Trophoblast cell (in vitro differentiated cells and primary cell): Measurements from ENCODE around the gene RNF175.

Source experiments
- DNase-seq, 2 donors: peaks; one replicate each; pipeline ENCODE4 v3.0.0-alpha.2; 2016
- H2AFZ ChIP-seq: 2 replicates; pipeline ENCODE4 v1.6.1; 2013; ENCODE audit warnings: low read length, moderate library complexity, mild to moderate bottlenecking; ENCODE audit not compliant: insufficient read depth, poor library complexity
- H2AK5ac ChIP-seq: 2 replicates; pipeline ENCODE4 v1.6.1; 2013; ENCODE audit warnings: mild to moderate bottlenecking, low read length
- H2BK120ac ChIP-seq: 2 replicates; pipeline ENCODE4 v1.6.1; 2013; ENCODE audit warnings: low read length, mild to moderate bottlenecking, moderate library complexity; ENCODE audit not compliant: insufficient read depth, poor library complexity
- H2BK12ac ChIP-seq: 2 replicates; pipeline ENCODE4 v1.6.1; 2013; ENCODE audit warnings: mild to moderate bottlenecking, low read length, moderate library complexity
- H2BK5ac ChIP-seq: 2 replicates; pipeline ENCODE4 v1.6.1; 2013; ENCODE audit warnings: low read length, low read depth, moderate library complexity, mild to moderate bottlenecking; ENCODE audit not compliant: poor library complexity
- H3K14ac ChIP-seq: 2 replicates; pipeline ENCODE4 v1.6.1; 2013; ENCODE audit warnings: mild to moderate bottlenecking, low read length
- H3K18ac ChIP-seq: 2 replicates; pipeline ENCODE4 v1.6.1; 2013; ENCODE audit warnings: mild to moderate bottlenecking, low read length
- H3K23ac ChIP-seq: 2 replicates; pipeline ENCODE4 v1.6.1; 2013; ENCODE audit warnings: low read length
- H3K27ac ChIP-seq: 2 replicates; pipeline ENCODE4 v1.5.1; 2013; ENCODE audit warnings: low read depth, mild to moderate bottlenecking, inconsistent platforms, low read length, moderate library complexity
- H3K27me3 ChIP-seq: 2 replicates; pipeline ENCODE4 v1.6.1; 2013; ENCODE audit warnings: inconsistent platforms, mild to moderate bottlenecking, low read length, moderate library complexity; ENCODE audit not compliant: insufficient read depth
- H3K36me3 ChIP-seq, 2 experiments: 1 replicate in 1 of 2; 2 replicates in 1 of 2; pipeline ENCODE4 v1.6.1; 2013; ENCODE audit warnings: low read length in 2 of 2, mild to moderate bottlenecking in 2 of 2, moderate library complexity in 1 of 2; ENCODE audit not compliant: insufficient read depth in 2 of 2, control insufficient read depth in 1 of 2
- H3K4ac ChIP-seq: 2 replicates; pipeline ENCODE4 v1.6.1; 2013; ENCODE audit warnings: low read depth, mild to moderate bottlenecking, low read length, moderate library complexity
- H3K4me1 ChIP-seq, 2 experiments: 1 replicate in 1 of 2; 2 replicates in 1 of 2; pipeline ENCODE4 v1.6.1; 2013; ENCODE audit warnings: low read length in 2 of 2, mild to moderate bottlenecking in 2 of 2, moderate library complexity in 1 of 2; ENCODE audit not compliant: insufficient read depth in 2 of 2, control insufficient read depth in 1 of 2
- H3K4me2 ChIP-seq: 2 replicates; pipeline ENCODE4 v1.6.1; 2013; ENCODE audit warnings: inconsistent platforms, mild to moderate bottlenecking, low read length, moderate library complexity
- H3K4me3 ChIP-seq: 2 replicates; pipeline ENCODE4 v1.5.1; 2013; ENCODE audit warnings: mild to moderate bottlenecking, low read depth, low read length, inconsistent platforms
- H3K79me1 ChIP-seq: one replicate; pipeline ENCODE4 v1.6.1; 2013; ENCODE audit warnings: low read length
- H3K79me2 ChIP-seq: 2 replicates; pipeline ENCODE4 v1.6.1; 2013; ENCODE audit warnings: low read length, mild to moderate bottlenecking; ENCODE audit not compliant: control insufficient read depth, insufficient read depth, poor library complexity
- H3K9ac ChIP-seq: 2 replicates; pipeline ENCODE4 v1.6.1; 2013; ENCODE audit warnings: mild to moderate bottlenecking, low read length
- H3K9me3 ChIP-seq: 2 replicates; pipeline ENCODE4 v1.6.1; 2013; ENCODE audit warnings: low read depth, mild to moderate bottlenecking, control low read depth, inconsistent platforms, low read length; ENCODE audit not compliant: insufficient read depth
- H4K12ac ChIP-seq: 2 replicates; pipeline ENCODE4 v1.6.1; 2013; ENCODE audit warnings: low read depth, mild to moderate bottlenecking, low read length, moderate library complexity
- H4K8ac ChIP-seq: 2 replicates; pipeline ENCODE4 v1.6.1; 2013; ENCODE audit warnings: low read depth, mild to moderate bottlenecking, low read length, moderate library complexity
- H4K91ac ChIP-seq: one replicate; pipeline ENCODE4 v1.6.1; 2013; ENCODE audit warnings: low read depth, mild to moderate bottlenecking, low read length, moderate library complexity
- WGBS: extraction: QIAGEN DNeasy Blood & Tissue Kit; methylation state at CpG from one replicate; pipeline ENCODE4 v1.1.7; 2013; ENCODE audit warnings: missing lambda C conversion rate; ENCODE audit not compliant: insufficient read length, insufficient coverage; ENCODE audit errors: extremely low coverage; 5-methylcytosine and 5-hydroxymethylcytosine counted together

The RNF175 gene

DNA sequence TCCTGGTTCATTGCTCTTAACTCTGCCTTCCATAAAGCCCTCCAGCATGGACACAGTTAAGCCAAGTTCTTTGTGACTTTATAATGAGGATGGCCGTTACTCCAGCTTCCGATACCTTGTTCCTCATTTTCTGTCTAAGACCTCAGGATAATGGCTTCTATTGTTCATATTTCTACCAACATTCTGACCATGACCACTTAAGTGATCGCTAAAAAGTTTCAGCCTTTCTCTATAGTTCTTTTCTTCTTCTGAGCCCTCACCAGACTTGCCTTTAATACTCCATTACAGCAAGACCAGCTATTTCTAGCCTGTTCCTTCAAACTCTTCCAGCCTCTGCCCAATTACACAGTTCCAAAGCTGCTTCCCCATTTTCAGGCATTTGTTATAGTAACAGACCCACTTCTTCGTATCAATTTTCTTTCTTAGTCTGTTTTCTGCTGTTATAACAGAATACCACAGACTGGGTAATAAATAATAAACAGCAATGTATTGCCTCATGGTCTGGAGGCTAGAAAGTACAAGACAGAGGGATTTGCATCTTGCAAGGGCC, 12.3 kb downstream of the RNF175 start:
- Histone ChIP-seq H3K4me1 (peaks cover 0 to 1% of the 10 kb centered on the region in 2 experiments), H3K9me3 (no peaks in the 10 kb centered on the region), H2BK5ac (no peak overlapping the region), H2AFZ (no peak overlapping the region), H3K9ac (no peak overlapping the region), H3K23ac (no peak overlapping the region), H3K27me3 (no peaks in the 10 kb centered on the region), H3K14ac (no peak overlapping the region), H3K4me3 (no peak overlapping the region), H4K12ac (no peak overlapping the region), H3K36me3 (no peaks in the 10 kb centered on the region), H3K4me2 (no peak overlapping the region), H3K18ac (no peak overlapping the region), H2AK5ac (no peak overlapping the region), H4K8ac (no peak overlapping the region), H3K79me1 (no peaks in the 10 kb centered on the region), H2BK120ac (no peak overlapping the region), H2BK12ac (no peak overlapping the region), H3K27ac (no peak overlapping the region), H3K79me2 (no peaks in the 10 kb centered on the region), H4K91ac (no peak overlapping the region), H3K4ac (no peak overlapping the region)
- no CpG with 5 or more reads among the region's 4 CpGs for WGBS
- no peak for DNase-seq

DNA sequence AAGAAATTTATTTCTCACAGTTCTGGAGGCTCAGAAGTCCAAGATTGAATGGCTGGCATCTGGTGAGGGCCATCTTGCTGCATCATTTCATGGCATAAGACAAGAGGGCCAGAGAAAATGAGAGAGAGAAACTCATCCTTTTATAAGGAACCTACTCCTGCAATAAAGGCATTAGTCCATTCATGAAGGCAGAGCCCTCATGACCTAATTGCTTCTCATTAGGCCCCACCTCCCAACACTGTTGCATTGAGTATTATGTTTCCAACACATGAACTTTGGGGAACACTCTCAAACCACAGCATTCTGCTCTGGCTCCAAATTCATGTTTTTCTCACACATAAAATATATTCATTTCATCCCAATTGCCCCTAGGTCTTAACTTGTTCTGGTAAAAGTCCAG, 14.2 kb downstream of the RNF175 start:
- Histone ChIP-seq H2BK120ac (no peak overlapping the region), H3K36me3 (no peaks in the 10 kb centered on the region), H2BK12ac (no peak overlapping the region), H2BK5ac (no peak overlapping the region), H3K9me3 (no peaks in the 10 kb centered on the region), H2AK5ac (no peak overlapping the region), H3K4me1 (peaks cover 0 to 1% of the 10 kb centered on the region in 2 experiments), H3K4me2 (no peak overlapping the region), H3K4me3 (no peak overlapping the region), H3K18ac (no peak overlapping the region), H2AFZ (no peak overlapping the region), H3K14ac (no peak overlapping the region), H3K79me2 (no peaks in the 10 kb centered on the region), H3K27me3 (no peaks in the 10 kb centered on the region), H3K23ac (no peak overlapping the region), H4K91ac (no peak overlapping the region), H3K79me1 (no peaks in the 10 kb centered on the region), H4K12ac (no peak overlapping the region), H3K27ac (no peak overlapping the region), H4K8ac (no peak overlapping the region), H3K9ac (no peak overlapping the region), H3K4ac (no peak overlapping the region)
- no peak for DNase-seq

DNA sequence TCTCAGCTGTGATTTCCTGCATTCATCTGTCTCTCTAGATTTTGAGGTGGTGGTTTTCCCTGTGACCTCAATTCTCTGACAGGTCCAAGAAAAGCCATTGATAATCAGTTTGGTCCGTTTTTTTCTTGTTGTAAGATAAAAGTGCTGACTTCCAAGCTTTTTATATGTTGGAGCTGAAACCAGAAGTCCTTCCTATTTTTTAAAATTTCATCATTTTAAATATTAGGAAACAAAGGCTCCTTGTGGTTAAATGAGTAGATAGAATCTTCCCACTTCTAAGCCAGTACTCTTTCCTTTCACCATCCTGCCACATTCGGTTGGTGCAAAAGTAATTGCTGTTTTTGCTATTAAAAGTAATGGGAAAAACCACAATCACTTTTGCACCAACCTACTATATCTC, 18.3 kb downstream of the RNF175 start:
- no peak overlapping the region for H3K4me3 ChIP-seq
- H2AFZ ChIP-seq = no peak overlapping the region
- H3K18ac ChIP-seq = no peak overlapping the region
- no peak overlapping the region for H3K4me2 ChIP-seq
- no peak overlapping the region for H4K8ac ChIP-seq
- no peak overlapping the region for H3K14ac ChIP-seq
- H3K79me1 ChIP-seq = no peaks in the 10 kb centered on the region
- H2BK120ac ChIP-seq = no peak overlapping the region
- no CpG with 5 or more reads among the region's 2 CpGs for WGBS
- no peaks in the 10 kb centered on the region for H3K9me3 ChIP-seq
- no peak overlapping the region for H3K23ac ChIP-seq
- H2AK5ac ChIP-seq = no peak overlapping the region
- no peaks in the 10 kb centered on the region for H3K36me3 ChIP-seq
- H3K4ac ChIP-seq = no peak overlapping the region
- no peaks in the 10 kb centered on the region for H3K27me3 ChIP-seq
- H3K9ac ChIP-seq = no peak overlapping the region
- H3K4me1 ChIP-seq = no peaks in the 10 kb centered on the region
- no peak for DNase-seq
- no peak overlapping the region for H4K12ac ChIP-seq
- H2BK12ac ChIP-seq = no peak overlapping the region
- H4K91ac ChIP-seq = no peak overlapping the region
- no peak overlapping the region for H2BK5ac ChIP-seq
- H3K79me2 ChIP-seq = no peaks in the 10 kb centered on the region
- no peak overlapping the region for H3K27ac ChIP-seq

DNA sequence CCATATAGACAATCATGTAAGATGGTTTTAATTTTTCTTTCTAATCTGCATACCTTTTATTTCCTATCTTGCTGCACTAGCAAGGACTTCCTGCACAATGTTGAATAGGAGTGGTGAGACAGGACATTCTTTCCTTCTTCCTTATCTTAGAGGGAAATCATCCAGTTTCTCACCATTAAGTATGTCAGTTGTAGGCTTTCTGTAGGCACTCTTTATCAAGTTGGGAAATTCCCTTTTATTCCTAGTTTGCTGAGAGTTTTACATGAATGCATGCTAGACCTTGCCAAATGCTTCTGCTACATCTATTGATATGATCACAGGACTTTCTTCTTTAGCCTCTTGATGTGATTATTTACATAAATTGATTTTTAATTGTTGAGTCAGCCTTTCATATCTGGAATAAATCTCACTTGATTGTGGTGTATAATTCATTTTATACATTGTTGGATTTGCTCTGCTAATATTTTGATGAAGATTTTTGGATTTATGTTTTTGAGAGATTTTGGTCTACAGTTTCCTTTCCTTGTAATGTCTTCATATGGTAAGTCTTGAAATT, 23.8 kb downstream of the RNF175 start:
- Histone ChIP-seq H3K18ac (no peak overlapping the region), H2BK12ac (no peak overlapping the region), H3K9ac (no peak overlapping the region), H3K23ac (no peak overlapping the region), H4K8ac (no peak overlapping the region), H3K4me2 (no peak overlapping the region), H2AK5ac (no peak overlapping the region), H3K27me3 (no peaks in the 10 kb centered on the region), H2BK5ac (no peak overlapping the region), H4K91ac (no peak overlapping the region), H3K4ac (no peak overlapping the region), H3K27ac (no peak overlapping the region), H4K12ac (no peak overlapping the region), H2BK120ac (no peak overlapping the region), H3K14ac (no peak overlapping the region), H3K79me2 (no peaks in the 10 kb centered on the region), H2AFZ (no peak overlapping the region), H3K9me3 (no peaks in the 10 kb centered on the region), H3K36me3 (no peaks in the 10 kb centered on the region), H3K4me1 (no peaks in the 10 kb centered on the region), H3K4me3 (no peak overlapping the region), H3K79me1 (no peaks in the 10 kb centered on the region)
- peak in 1 of 2 donors; percentile 9 for DNase-seq
